Activated naive CD8-positive, alpha-beta T cell (primary cell): ENCODE results near the gene CSE1L.
A peak's percentile ranks its signal among the peaks of the same experiment; 100 is the strongest.
"Not testable (repeated sequence)": the region's sequence is repeated elsewhere in the genome, so short reads cannot be mapped to it uniquely, and the experiment has no call there.

ENCODE experiments used
- H3K27ac Mint-ChIP-seq: one replicate; pipeline ENCODE4 v1.8.0; 2021; ENCODE audit warnings: mixed read lengths
- H3K27me3 Mint-ChIP-seq: one replicate; pipeline ENCODE4 v1.8.0; 2021; ENCODE audit warnings: mixed read lengths
- H3K36me3 Mint-ChIP-seq: one replicate; pipeline ENCODE4 v1.8.0; 2021; ENCODE audit warnings: mixed read lengths
- H3K4me1 Mint-ChIP-seq: one replicate; pipeline ENCODE4 v1.8.0; 2021; ENCODE audit warnings: low read depth, mixed read lengths
- H3K4me3 Mint-ChIP-seq: one replicate; pipeline ENCODE4 v1.8.0; 2021; ENCODE audit warnings: mild to moderate bottlenecking, mixed read lengths
- H3K9me3 Mint-ChIP-seq: one replicate; pipeline ENCODE4 v1.8.0; 2021; ENCODE audit warnings: low read depth, mixed read lengths

The CSE1L gene, protein sequence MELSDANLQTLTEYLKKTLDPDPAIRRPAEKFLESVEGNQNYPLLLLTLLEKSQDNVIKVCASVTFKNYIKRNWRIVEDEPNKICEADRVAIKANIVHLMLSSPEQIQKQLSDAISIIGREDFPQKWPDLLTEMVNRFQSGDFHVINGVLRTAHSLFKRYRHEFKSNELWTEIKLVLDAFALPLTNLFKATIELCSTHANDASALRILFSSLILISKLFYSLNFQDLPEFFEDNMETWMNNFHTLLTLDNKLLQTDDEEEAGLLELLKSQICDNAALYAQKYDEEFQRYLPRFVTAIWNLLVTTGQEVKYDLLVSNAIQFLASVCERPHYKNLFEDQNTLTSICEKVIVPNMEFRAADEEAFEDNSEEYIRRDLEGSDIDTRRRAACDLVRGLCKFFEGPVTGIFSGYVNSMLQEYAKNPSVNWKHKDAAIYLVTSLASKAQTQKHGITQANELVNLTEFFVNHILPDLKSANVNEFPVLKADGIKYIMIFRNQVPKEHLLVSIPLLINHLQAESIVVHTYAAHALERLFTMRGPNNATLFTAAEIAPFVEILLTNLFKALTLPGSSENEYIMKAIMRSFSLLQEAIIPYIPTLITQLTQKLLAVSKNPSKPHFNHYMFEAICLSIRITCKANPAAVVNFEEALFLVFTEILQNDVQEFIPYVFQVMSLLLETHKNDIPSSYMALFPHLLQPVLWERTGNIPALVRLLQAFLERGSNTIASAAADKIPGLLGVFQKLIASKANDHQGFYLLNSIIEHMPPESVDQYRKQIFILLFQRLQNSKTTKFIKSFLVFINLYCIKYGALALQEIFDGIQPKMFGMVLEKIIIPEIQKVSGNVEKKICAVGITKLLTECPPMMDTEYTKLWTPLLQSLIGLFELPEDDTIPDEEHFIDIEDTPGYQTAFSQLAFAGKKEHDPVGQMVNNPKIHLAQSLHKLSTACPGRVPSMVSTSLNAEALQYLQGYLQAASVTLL

DNA sequence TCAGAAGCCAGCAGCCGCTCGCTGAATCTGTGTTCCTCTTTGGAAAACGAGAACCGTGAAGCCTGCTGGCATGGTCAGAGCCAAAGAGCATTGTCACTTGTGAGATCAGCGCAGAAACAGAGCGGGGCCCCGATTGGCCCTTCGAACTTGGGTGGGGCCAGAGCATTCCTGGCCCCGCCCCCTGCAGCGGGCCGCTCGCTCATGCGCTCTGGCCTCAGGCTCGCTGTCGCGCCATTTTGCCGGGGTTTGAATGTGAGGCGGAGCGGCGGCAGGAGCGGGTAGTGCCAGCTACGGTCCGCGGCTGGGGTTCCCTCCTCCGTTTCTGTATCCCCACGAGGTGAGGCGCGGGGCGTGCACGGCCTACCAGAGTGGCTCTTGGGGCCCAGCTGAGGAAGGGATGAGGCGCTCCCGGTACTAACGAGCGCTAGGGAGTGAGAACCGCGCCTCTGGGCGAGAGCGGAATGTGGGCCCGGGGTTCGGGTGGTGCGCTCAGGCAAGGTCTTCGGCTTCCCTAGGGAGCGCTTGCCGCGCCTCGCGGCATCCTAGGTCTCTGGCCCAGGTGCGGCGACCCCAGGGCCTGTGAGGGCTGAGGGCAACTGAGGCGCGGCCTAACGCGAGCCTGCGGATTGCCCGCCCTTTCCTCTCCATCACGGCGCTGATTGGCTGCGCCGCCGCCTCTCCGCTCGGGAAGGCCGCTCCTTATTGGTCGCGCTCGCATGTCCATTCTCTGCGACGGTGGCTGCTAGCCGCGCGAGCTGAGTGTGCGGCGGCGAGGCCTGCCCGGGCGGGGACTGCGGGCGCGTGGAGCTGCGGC is at the start of gene CSE1L:
Gene CSE1L, plus strand, starts transcription at position 226 of the 814 bp plus-strand sequence. CDS start 12,152 bp downstream, outside the sequence.
- Mint-ChIP-seq H3K9me3 (no peaks in the 10 kb centered on the region), H3K4me1 (peaks cover 36% of the 10 kb centered on the region), H3K36me3 (peaks cover 14% of the 10 kb centered on the region), H3K27me3 (no peaks in the 10 kb centered on the region), H3K27ac (peak within 1 kb of the TSS; percentile 98), H3K4me3 (peak within 1 kb of the TSS; percentile 97)

DNA sequence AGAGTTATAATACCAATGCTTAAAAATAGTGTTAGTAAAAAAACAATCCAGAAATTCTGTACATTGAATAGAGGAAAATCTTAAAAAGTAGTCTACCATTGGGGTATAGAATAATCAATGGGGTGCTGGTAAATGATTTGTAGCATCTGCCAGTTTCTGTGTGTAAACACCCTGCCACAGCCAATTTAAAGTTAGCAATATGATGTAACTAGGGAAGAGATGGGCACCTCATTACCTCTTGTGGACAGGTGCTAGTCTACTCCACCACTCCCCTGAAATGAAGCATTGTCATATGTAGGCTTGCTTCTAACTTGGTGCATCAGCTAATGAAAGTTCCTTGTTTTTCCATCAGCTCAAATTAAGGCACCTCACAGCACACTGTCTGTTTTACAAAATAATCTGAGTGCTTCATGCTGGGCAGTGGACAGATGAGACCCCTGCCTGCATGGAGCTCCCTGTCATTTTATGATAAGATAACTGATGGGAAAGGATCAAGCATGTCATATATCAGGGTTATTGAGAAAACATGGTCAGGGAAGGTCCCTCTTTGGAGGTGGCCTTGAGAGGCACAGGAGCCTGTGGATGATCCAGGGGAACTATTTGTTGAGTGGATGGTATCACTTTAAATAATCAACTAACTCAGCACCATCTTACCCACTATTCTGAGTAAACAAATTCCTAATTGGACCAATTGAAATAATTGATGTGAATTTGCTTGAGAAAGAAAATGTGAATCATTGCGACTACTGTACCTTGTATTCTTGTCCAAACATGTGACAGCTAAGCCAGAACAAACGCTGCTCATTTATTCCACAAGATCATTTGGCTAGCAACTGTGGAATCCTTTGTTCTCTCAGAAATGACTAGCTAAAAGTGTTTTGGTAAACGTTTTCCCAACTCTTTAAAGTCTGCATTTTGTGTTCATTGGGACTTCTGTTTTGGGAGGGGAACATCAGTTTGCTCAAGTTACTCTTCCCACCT is 45.9 kb upstream of the CSE1L start:
- H3K4me1 Mint-ChIP-seq: no peaks in the 10 kb centered on the region
- peaks cover 5% of the 10 kb centered on the region for H3K36me3 Mint-ChIP-seq
- no peaks in the 10 kb centered on the region for H3K27me3 Mint-ChIP-seq
- H3K4me3 Mint-ChIP-seq: no peak overlapping the region
- no peak overlapping the region for H3K27ac Mint-ChIP-seq
- no peaks in the 10 kb centered on the region for H3K9me3 Mint-ChIP-seq

DNA sequence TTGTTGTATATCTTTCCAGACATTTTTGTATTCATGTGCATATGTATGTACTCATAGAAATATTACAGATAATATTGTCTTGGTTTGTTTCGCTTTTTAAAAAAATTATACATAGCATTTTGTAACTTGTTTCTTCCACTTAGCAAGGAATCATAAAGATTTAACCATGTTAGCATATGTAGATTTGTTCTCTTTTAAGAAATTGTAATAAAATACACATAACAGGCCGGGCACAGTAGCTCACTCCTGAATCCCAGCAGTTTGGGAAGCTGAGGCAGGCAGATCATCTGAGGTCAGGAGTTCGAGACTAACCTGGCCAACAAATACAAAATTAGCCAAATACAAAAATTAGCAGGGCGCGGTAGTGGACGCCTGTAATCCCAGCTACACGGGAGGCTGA is 44.4 kb upstream of the CSE1L start:
- Mint-ChIP-seq H3K9me3 (no peaks in the 10 kb centered on the region), H3K4me1 (no peaks in the 10 kb centered on the region), H3K36me3 (peaks cover 4% of the 10 kb centered on the region), H3K27ac (no peak overlapping the region), H3K4me3 (no peak overlapping the region), H3K27me3 (no peaks in the 10 kb centered on the region)

DNA sequence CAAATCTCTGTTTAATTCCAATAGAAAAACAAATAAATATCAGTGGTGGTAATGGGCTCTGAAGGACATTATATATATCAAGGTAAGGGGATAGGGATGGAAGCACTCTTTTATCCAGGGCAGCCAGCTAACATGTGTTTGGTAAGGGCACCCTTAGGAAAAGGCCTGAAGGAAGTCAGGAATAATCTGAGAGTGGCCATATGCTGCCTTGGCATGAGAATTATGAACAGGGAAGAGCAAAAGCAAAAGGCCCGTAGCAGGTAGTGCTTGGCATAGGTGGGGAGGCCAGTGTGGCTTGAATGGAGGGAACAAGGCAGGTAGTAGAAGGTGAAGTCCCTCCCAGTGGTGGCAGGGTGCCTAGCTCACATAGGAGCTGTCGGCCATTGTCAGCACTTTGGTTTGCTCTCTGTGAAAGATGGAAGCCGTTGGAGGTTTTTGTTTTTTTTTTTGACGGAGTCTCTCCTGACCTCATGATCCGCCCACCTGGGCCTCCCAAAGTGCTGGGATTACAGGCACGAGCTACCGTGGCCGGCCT is 39.6 kb upstream of the CSE1L start:
- Mint-ChIP-seq H3K36me3 (peaks cover 8% of the 10 kb centered on the region), H3K27ac (no peak overlapping the region), H3K4me1 (no peaks in the 10 kb centered on the region), H3K9me3 (no peaks in the 10 kb centered on the region), H3K27me3 (no peaks in the 10 kb centered on the region), H3K4me3 (no peak overlapping the region)

DNA sequence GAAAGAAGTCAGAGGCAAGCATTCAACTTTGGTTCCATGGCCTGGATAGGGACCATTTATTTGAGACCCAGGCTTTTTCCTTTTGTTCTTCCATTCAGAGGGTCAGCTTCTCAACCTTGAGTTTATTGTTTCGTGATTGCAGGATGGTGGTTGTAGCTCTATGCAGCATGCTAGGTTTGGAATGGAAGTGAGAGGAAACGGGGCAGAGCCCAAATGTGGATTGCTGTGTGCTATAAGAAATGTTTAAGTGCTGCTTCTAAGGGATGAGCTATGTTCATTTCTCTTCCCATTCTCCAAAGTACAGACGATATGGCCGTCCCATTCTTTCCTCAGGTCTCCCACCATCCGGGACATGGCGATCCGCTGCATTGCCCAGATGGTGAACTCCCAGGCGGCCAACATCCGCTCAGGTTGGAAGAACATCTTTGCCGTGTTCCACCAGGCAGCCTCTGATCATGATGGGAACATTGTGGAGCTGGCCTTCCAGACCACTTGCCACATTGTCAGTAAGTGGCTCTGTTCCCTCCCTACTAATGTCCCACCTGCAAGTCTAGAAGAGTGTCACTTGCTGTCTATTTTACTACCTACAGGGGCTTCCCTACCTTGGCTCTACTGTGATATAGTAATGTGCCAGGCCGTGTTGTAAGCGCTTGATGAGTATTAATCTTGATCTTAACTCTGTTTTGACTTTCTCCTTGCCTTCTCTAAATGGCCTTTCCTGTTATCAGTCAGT is 36.0 kb upstream of the CSE1L start:
- Mint-ChIP-seq H3K36me3 (peaks cover 16% of the 10 kb centered on the region), H3K9me3 (no peaks in the 10 kb centered on the region), H3K27ac (no peak overlapping the region), H3K27me3 (no peaks in the 10 kb centered on the region), H3K4me1 (no peaks in the 10 kb centered on the region), H3K4me3 (no peak overlapping the region)

DNA sequence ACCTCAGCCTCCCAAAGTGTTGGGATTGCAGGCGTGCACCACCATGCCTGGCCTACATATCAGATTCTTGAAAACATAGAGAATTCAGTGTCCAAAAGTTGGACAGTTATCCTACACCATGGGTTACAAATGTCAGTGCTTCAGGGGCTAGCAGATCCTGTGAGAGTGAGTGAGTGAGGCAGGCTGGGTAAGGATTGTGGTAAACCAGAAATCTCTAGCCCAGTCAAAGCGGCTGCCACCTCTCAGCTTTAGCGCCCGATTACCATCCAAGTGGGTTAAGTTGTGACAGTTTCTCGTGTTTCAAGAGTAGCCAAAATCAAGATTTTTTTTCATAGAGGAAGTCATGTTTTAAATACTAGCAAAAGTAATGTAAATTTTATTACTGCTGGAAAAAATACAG is 21.9 kb upstream of the CSE1L start:
- Mint-ChIP-seq H3K4me1 (no peaks in the 10 kb centered on the region), H3K4me3 (no peak overlapping the region), H3K27ac (no peak overlapping the region), H3K9me3 (no peaks in the 10 kb centered on the region), H3K36me3 (peaks cover 5% of the 10 kb centered on the region), H3K27me3 (no peaks in the 10 kb centered on the region)

DNA sequence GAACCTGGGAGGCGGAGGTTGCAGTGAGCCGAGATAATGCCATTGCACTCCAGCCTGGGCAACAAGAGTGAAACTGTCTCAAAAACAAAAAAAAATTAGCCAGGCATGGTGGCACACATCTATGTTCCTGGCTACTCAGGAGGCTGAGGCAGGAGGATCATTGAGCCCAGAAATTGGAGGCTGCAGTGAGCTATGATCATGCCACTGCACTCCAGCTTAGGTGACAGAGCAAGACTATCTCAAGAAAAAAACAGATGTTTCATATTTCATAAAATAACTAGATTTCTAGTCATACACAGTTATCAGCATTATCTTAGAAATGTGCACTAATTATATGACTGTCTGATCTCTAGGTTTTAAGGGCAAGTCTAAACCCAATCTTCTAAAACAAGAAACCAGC is 17.9 kb upstream of the CSE1L start:
- not testable (repeated sequence) for H3K27me3 Mint-ChIP-seq, H3K9me3 Mint-ChIP-seq, H3K27ac Mint-ChIP-seq, H3K4me3 Mint-ChIP-seq, H3K4me1 Mint-ChIP-seq, H3K36me3 Mint-ChIP-seq

DNA sequence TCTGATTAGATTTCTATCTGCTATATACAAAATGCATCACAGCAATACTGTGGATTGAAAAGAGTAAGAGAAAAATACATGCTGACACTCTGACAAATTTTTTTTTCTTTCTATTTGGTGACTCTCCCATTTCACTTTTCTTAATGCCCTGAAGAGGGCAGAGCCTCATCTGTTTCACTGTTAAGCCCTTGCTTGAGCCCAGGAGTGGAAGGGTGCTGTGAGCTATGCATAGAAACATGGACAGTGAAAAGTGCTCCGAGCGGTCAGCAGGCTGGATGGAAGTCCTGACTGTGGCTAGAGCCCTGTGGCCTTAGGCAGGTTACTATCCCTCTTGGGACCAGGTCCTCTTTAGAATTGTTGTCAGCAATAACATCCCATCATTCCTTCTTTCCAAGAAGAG is 17.4 kb upstream of the CSE1L start:
- Mint-ChIP-seq H3K9me3 (no peaks in the 10 kb centered on the region), H3K36me3 (peaks cover 11% of the 10 kb centered on the region), H3K27me3 (no peaks in the 10 kb centered on the region), H3K4me3 (no peak overlapping the region), H3K27ac (no peak overlapping the region), H3K4me1 (no peaks in the 10 kb centered on the region)

DNA sequence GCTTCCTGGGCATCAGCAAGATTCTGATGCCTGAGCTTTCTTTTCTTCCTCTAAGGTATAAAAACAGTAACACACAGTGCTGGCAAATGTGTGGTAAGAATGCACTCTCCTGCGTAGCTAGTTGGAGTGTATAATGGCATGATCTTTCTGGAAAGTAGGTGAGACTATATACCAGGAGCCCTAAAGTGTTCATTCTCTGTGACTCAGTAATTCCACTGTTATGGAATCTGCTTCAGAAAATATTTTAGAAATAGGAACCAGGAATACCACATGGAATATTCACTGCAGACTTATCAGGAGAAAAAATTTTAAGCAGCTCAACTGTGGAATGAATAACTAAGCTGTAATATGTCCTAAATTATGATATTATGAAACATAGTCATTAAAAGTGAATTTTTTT is 16.9 kb upstream of the CSE1L start:
- peaks cover 11% of the 10 kb centered on the region for H3K36me3 Mint-ChIP-seq
- H3K27ac Mint-ChIP-seq: no peak overlapping the region
- H3K4me3 Mint-ChIP-seq: no peak overlapping the region
- H3K27me3 Mint-ChIP-seq: no peaks in the 10 kb centered on the region
- no peaks in the 10 kb centered on the region for H3K9me3 Mint-ChIP-seq
- no peaks in the 10 kb centered on the region for H3K4me1 Mint-ChIP-seq

DNA sequence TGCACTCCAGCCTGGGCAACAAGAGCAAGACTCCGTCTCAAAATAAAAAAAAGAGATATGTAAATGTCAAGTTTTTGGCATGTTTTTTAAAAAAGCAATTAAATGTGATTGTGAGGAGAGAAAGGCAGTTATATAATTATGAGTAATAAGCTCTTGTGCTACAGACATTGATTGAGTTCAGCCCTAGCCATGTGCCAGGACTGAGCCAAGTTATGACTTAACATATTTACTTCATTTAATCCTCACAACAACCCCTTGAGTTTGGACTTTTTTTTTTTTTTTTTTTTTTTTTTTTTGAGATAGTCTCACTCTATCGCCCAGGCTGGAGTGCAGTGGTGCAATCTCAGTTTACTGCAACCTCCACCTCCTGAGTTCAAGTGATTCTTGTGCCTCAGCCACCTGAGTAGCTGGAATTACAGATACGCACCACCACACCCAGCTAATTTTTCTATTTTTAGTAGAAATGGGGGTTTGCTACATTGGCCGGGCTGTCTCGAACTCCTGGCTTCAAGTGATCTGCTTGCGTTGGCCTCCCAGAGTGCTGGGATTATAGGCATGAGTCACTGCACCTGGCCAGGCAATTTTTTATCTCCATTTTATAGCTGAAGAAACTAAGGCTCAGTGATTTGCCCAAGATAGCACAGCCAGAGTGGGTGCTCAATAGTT is 15.0 kb upstream of the CSE1L start:
- peaks cover 11% of the 10 kb centered on the region for H3K36me3 Mint-ChIP-seq
- no peaks in the 10 kb centered on the region for H3K27me3 Mint-ChIP-seq
- no peaks in the 10 kb centered on the region for H3K9me3 Mint-ChIP-seq
- no peaks in the 10 kb centered on the region for H3K4me1 Mint-ChIP-seq
- H3K4me3 Mint-ChIP-seq: no peak overlapping the region
- H3K27ac Mint-ChIP-seq: no peak overlapping the region

DNA sequence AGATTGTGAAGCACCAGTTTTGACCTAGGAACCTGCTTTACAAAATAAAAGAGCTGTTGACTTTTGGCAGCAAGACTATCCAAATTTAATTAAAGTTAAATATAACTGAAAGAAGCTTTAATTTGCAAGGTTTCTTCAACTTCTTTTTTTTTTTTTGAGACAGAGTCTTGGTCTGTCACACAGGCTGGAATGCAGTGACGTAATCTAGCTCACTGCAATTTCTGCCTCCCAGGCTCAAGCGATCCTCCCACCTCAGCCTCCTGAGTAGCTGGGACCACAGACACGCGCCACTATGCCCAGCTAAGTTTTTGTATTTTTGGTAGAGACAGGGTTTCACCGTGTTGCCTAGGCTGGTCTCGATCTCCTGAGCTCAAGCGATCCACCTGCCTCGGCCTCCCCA is 13.7 kb upstream of the CSE1L start:
- Mint-ChIP-seq H3K9me3 (no peaks in the 10 kb centered on the region), H3K27me3 (no peaks in the 10 kb centered on the region), H3K4me1 (peaks cover 3% of the 10 kb centered on the region), H3K27ac (no peak overlapping the region), H3K36me3 (peaks cover 11% of the 10 kb centered on the region), H3K4me3 (no peak overlapping the region)

DNA sequence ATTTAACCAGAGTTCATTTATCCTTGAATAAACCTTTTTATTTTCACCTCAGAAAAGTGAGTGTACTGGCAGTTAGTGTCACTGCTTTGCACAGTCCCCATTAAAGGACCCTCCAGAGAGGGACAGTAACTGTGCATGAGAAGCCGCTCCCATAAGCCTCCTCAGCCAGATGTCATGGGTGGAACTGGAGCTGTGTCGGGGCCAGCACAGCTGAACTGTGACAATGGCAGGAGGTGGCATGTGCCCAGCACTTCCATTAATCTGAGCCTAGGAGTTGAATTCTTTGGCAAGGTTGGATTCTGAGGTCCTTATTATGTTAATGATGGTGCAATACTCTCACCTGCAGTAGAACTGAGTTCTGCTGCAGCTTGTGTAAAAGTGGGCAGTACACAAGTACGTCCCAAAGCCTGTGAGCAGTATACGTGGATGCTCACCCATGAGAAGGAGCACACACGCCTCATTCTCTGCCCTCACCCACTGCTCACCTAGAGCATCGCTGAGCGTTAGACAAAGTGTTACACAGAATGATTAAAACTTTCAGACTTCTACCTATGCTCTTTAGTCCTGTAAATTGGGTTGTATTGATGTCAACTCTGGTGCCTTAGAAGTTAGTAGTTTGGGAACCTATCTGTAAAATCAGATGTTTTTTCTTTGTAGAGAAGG is 11.9 kb upstream of the CSE1L start:
- Mint-ChIP-seq H3K9me3 (no peaks in the 10 kb centered on the region), H3K4me1 (peaks cover 14% of the 10 kb centered on the region), H3K27me3 (no peaks in the 10 kb centered on the region), H3K36me3 (peaks cover 6% of the 10 kb centered on the region), H3K27ac (no peak overlapping the region), H3K4me3 (no peak overlapping the region)
